Limb (tissue), 2 donors: ENCODE data around the gene FOXO1.
A peak's percentile ranks its signal among the peaks of the same experiment; 100 is the strongest.

Experiments used
- DNase-seq, 2 donors: peaks; one replicate each; pipeline ENCODE4 v3.0.0-alpha.2; 2016; ENCODE audit errors: extremely low spot score in 2 of 2

The FOXO1 gene

DNA sequence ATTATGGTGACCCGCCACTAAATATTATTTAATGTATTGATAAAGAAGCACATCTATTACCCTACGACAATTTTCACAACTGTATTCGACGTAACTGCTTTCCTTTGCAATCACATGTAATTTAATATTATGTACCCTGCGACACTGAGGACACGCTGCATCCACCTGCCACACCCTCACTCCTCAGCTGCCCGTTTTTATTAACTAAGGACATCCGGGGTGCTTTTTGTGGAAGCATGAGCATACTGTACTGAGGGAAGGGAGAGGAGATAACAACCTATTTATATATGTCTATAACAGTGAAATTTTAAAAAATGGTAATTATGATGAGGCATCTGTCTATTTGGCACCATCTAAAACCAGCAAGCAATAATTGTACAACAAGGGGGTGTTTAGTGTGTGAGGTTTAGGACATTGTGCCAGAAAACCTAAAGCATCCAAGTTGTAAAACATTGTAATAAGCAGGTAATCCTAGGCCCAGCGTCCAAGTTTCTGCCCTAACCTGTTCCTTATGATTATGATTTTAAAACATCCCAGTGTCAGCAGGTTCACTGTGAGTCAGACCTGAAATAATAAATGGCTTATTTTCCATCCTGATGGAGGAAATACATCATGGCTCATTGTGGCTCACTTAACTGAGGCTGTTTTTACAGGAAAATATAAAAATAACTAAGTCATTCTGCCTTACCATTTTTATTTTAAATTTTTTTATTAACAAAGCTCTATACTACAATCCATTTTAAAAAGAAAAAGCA is 56.3 kb downstream of the FOXO1 start:
- no peak for DNase-seq

DNA sequence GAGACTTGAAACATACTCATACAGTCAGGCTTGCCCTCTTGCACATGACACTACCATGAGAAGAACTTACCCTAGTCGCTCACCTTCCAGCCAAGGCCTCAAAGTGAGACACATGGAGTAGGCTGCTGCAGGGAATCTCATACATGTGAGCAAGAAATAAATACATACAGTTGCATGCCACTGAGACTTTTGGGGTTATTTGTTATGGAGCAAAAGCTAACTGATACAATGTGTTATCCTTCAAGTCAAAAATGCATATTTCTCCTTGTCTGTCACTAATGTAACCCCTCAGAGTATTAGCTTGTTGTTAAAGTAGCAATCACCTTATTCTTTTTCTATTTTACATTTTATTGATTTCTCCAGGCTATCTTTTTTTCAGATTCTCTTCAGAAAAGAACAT is 58.1 kb downstream of the FOXO1 start:
- DNase-seq = no peak

DNA sequence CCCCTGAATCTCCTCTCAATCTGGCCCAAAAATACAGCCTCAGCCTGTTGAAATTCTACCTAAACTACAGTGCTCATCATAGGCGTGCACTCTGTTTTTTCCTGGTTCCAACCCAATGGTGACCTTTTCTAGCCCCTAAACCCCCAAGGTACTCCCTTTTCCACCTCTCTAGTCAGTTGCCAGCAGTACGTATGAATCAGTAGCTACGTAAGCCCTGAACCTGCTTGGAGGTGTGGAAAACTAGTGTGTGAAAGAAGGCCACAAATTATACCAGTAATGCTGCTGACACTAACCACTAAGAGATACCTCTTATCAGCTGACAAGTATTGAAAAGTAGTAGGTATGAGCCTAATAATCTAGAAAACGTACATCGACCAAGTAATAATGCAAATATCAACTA is 60.9 kb downstream of the FOXO1 start:
- no peak for DNase-seq

DNA sequence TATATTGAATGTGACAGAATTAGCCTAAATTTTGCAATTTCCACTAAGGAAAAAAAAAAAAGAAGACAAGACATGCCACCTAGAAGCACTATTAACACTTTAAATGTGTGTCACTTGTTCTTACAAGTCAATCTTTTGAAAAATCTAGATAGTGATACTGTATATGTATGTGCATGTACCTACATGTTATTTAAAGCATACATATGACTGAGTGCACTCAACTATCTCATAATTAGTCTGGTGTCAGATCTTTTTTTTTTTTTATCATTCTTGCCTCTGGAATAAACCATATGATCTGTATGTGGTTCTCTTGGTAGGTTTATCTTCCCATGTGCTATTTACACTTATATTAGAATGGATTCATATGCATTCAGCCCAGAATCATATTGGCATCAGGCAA is 62.3 kb downstream of the FOXO1 start:
- no peak for DNase-seq

DNA sequence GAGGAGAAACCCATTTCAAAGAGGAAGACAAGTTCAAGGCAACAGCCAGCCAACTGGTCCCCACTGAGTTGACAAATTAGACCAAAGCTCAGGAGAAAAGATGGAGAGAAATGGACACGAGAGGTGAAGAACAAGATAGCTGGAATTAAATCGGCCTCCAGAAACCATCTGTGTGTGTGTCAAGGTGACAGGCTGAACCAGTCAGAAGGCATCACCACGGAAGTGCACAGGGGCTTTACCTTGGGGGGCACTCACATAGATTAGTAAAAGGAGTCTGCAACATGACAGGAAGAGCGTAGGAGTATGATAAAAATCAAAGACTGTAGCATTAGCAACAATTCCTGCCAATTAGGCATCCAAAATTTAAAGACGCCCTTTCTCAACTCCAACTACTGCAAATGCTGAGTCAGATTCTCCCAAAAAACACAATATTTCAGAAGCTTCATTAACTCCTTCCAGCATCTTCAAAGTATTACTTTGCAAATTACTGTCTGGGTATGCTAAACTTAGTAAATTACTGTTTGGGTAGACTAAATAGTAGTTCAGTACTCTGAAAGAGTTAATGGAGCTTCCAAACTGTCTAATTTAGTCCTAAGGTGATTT is 66.2 kb downstream of the FOXO1 start:
- DNase-seq = no peak

DNA sequence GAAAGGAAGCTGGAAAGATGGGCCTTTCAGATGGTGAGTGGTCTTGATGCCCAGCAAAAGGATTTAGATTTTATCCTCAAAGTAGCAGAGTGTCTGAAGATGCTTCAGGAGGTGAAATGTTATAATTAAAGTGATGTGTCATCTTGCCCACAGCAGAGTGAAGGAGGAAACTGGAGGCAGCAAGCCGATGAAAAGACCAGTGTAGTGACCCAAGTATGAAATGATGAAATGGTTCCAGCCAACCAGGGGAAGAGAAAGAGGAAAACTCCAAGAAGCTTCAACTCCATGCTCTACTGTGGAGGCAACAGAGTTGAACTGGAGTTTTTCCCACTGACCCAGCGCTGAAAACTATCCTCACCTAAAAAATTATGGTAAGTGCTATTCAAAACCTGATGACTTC is 66.7 kb downstream of the FOXO1 start:
- DNase-seq = no peak

DNA sequence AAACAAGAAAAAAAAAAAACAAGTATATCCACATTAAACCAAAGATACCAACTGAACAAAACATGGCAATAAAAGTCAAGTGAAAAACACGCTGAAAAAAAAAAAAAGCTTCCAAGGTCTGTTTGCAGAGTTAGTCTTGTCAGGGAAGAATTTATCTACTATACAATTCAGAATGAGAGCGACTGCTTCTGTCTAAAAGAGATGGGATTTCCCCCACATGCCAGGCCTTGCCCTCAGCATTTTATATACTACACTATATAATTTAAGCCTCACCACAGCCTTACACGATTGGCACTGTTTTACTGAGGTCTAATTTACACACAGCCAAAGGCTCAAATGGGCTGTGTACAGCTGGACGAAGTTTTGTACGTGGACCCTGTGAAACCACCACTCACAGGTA is 67.3 kb downstream of the FOXO1 start:
- no peak for DNase-seq

DNA sequence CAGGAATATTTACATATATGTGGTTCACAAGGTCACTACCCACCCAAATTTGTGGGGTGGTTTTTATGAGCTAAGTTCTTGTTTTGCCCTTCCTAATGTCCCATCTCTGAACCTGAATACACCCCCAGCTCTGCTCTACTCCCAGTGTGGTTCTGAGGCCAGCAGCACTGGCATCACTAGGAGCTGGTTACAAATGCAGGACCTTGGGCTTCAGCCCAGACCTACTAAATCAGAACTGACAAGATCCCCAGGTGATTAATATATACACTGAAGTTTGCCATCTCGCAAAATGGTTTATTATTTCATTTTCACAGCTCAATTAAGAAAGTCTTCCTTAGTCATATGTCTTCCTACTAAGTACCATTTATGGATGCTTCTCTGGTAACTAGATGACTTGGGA is 67.9 kb downstream of the FOXO1 start:
- DNase-seq = no peak

DNA sequence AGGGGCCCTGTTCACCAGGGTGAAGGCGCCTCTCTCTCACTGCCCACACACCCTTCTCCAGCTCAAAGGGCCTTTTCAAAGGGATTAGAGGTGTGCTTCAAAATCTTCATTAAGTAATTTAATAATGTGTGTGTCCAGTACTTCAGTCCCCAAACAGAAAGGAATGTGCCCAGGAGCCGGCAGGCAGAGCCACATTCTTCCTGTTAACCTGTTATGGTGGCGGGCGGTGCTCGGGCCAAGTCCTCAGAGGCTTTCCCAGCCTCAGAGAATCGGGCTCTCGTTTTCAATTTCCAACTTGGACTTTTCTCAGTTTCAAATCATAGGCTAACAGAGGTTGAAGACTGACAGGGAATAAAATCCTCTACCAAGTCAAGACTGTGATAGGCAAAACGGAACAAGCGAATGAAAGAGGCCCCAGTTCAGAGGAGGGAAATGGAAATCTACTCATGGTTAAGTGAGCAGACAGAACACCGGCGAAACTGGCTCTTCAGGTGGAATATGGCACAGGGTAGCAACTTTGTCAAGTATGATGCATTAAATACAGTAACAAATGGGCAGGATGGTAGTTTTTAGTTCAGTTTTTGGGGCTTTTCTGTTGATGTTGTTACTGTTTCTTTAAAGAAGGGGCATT is 68.6 kb downstream of the FOXO1 start:
- DNase-seq = no peak

DNA sequence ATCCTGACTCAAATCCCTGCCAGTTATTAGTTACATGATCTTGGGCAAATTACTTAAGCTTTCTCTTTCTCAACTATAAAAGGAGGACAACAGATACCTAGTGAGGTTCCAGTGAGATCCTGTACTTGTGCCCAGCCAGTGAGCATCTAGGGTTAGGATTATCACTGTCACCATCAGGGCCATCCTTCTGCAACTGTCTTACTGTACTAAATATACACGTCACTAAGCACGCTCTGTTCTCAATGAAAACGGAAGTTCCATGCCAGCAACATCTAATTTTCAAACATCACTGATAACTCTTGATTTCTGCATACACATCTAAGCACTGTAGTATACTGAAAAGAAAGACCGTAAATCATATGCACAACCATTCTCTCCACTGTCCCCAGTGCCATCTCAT is 70.0 kb downstream of the FOXO1 start:
- DNase-seq = no peak

DNA sequence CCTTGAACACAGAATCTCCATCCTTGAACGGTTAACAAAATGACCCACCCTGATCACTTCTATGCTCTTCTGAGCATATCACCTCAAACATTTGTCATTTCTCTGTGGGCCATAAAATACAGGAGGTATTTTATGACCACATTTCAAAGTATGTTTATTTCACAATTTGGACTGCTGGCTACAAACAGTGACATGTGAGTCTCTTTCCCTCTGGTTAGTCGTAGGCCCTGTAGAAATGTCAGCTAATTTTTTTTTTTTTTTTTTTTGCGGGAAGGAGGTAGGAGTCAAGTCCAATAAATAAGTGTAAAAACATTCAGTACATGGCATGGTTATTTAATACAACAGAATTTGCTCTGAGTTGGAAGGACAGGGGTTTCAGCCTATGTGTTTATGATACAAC is 70.7 kb downstream of the FOXO1 start:
- no peak for DNase-seq

DNA sequence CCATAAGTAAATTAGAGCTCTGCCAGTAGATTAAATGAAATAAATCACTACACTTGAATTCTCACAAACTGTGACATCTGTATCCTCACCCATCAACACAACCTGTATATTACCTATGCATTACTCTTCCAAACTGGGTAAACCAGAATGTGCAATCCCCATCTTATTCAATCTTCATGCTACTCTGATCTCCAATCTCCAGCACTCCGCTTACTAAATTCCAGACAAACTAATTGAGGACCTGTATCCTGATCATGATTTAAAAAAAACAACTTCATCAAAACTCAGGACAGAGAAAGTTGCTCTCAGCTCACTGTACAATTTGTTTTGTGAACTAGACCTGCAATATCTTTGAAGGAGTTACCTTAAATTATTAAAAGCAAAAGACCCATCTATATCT is 74.4 kb downstream of the FOXO1 start:
- DNase-seq = no peak

DNA sequence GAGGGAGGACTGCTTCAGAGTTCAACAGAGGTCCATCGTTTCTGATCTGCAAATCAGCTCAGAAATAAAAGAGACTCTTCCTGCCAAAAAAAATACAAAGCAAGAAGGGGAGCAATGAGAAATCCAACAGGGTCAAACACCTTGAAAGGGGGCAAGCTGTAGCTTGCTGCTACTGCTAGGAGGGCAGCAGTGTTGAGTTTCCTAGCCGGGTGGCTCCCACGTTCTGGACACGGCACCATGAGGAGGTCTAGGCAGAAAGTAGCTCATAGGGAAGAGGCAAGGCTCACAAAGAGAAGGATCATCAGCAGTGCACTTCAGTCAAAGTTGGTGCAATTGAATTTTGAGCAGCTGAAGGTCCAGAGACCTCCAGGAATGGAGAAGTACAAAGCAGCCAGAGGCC is 75.3 kb downstream of the FOXO1 start:
- DNase-seq = no peak

DNA sequence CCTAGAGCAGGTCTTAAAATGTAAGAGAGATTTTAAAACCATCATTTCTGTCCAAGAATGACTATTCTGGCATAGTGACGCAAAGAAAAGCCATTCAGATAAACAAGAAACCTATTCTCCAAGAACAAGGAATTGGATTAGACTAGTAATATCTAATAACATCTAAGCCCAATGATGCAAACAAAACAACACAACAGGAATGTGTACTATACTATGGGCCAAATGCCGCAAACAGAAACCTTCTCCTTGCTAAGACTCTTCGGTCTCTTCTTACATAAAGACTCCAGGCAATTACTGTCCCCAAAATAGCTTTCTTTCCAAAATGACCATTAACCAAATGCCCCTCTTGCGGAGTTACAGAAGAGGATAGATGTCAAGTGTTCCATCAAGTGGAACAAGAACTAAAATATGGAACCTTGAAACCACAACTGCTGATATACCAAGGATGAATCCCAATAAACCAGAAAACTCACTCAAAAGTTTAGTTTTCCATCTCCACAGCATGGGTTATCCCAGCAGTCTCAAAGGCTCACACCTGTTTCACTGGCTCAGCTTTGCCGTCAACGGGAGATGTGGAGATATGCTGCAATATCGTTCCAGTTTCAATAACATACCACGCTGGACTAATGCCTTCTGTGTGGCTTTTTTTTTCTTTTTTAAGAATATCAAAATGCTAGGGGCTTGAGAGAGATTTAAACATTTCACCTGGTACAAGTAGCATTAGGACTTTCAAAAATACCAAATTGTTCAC is 76.2 kb downstream of the FOXO1 start:
- DNase-seq = no peak

DNA sequence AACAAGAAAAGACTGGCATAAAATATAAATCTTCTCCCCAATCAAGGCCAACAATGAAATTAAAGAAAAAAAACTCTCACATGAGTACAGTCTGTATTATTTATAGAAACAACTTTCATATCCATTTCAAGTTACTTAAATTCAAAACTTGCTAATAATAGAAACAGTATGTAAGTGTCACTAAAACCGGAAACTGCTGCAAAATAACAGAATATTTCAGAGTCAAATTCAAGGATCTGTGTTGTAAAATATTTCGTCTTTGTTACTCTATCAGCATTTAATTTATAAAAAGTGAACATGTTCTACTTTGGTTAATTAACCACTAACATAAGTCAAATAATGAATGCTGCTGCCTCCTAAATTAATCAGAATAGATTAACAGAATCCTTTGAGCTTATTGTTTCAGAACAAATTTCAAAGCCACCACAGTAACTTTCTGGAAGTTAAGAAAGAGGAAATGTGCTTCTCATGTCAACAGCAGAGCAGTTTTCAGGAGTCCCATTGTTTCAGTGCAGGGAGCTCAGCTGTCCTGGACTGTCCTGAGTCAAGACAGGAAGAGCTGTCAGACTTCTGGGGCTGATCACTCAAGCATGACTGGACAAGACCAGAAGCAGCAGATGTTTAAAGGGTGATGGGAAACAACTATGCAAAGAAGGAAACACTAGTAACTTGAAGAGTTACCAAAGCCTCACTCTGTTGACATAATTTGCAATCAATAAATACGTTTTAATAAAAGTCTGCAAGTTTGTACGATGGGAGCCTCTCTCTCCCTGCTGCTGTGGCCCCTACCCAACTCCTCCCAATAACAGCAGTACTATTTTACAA is 76.9 kb downstream of the FOXO1 start:
- DNase-seq = peak in 1 of 2 donors; percentile 63

DNA sequence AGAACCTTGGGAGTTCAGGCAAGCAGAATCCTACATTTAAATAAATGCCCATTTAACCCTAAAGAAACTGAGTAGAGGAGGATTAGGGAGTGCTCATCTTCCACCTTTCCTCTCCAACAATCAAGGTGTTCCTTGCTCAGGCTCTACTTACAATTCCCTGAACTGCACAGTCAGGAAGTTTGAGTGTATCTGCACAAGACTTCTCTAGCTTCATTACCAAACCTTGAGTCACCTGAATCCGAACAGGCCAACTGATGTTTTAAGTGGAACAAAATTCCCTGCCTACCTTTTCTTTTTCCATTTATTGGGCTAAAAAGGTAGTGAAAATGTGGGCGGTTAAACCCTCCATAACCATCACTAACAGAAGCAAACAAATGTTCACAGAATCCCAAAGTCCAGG is 78.3 kb downstream of the FOXO1 start:
- DNase-seq = no peak

DNA sequence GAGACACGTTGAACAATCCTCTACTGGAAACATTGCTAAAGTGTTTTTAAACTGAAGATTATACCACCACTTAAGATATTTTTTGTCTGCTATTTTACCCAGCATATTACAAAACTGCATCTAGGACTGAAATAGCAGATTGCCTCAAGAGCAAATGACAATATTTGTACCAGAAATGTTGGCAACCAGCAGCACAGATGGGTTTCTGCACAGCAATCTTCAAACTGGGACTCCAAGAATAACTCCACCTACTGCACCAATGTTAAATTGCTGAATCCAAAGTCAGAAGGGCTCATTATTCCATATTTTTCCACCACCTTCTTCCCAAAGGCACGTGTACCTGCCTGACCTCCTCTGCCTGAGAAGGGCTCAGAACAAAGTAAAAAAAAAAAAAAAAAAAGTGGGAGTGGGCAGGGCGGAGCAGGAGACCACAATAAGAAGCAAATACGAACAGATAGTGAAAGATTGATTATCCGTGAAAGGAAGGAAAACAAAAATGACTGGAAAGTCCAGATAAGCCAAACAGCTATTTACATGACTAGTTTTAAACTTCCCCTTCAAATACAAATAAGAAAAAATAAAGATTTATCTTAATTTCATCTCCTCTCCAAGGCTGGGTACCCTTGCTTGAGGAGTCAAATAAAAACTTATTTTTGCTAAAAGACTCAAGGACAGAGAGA is 79.4 kb downstream of the FOXO1 start:
- DNase-seq = no peak

DNA sequence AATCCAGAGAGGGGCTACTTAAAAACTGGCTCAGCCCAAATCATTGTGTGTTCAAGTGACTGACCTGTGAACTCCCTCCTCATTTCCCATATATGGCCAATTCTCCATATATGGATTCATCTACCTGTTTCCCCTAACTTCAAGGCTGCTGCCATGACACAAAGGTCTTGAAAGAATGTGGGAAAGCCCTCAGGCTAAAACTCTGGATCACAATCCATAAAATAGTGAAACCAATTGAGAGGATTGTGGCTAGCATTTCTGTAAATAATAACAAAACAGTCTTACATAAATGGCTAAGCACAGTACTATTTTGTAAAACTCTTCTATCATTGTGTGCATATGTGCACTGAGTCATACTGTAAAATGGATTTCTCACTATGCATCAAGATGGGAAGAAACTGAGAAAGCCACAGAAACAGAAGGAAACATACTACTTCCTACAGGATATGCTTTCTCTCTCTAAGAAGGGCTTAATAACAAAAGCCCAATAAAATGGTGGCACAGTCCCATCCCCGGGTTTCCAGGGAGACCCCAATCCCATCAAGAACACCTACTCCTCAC is 80.5 kb downstream of the FOXO1 start:
- DNase-seq = no peak

DNA sequence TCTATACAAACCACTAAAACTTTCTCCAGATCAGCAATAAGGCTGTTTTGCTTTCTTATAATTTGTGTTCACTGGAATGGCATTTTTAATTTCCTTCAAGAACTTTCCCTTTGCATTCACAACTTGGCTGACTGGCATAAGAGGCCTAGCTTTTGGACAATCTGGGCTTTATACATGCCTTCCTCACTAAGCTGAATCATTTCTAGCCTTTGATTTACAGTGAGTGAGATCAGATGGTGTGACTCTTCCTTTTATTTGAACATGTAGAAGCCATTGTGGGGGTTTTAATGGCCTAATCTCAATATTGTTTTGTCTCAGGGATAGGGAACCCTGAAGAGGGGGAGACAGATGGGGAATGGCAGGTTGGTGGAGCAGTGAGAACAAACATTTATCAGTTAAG is 82.7 kb downstream of the FOXO1 start:
- DNase-seq = no peak

DNA sequence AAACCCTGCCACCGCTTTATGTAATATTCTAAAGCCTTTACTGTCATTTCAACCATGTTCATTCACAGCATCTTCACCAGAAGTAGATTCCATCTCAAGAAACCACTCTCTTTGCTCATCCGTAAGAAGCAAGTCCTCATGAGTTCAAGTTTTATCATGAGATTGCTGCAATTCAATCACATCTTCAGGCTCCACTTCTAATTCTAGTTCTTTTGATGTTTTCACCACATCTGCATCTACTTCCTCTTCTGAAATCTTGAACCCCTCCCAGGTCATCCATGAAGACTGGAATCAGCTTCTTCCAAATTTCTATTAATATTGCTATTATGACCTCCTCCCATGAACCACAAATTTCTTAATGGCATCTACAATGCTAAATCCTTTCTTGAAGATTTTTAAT is 83.9 kb downstream of the FOXO1 start:
- DNase-seq = no peak

DNA sequence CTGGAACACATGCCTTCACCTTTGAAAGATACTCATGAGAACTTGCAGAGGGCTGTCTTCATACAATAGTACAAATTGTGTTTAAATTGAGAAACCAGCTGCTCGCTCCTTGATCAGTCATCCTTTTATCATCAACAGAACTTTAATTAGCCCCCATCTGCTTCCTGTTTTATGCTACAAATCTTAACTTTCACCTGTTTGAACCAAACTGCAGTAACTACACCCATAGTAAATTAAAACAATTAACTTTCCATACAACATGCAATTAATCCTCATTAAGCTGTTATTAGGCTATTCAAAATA is 85.2 kb downstream of the FOXO1 start:
- DNase-seq = no peak
